Ectodermal cell (in vitro differentiated cells): ENCODE results near the gene MOG.

Source experiments
- H3K27ac ChIP-seq: 2 replicates; pipeline ENCODE4 v1.7.0; 2013; ENCODE audit warnings: mild to moderate bottlenecking, low read depth, low read length; ENCODE audit not compliant: insufficient read depth, poor library complexity, severe bottlenecking
- H3K27me3 ChIP-seq: 2 replicates; pipeline ENCODE4 v1.7.0; 2013; ENCODE audit warnings: mild to moderate bottlenecking, low read length; ENCODE audit not compliant: insufficient read depth, control insufficient read depth, poor library complexity, severe bottlenecking
- H3K36me3 ChIP-seq: one replicate; pipeline ENCODE4 v1.7.0; 2013; ENCODE audit warnings: low read length; ENCODE audit not compliant: control insufficient read depth, insufficient read depth
- H3K4me1 ChIP-seq: one replicate; pipeline ENCODE4 v1.7.0; 2013; ENCODE audit warnings: low read length; ENCODE audit not compliant: control insufficient read depth, insufficient read depth
- H3K4me3 ChIP-seq: 2 replicates; pipeline ENCODE4 v1.7.0; 2013; ENCODE audit warnings: low read depth, low read length, control low read depth; ENCODE audit not compliant: insufficient read depth
- H3K9me3 ChIP-seq: 2 replicates; pipeline ENCODE4 v1.7.0; 2013; ENCODE audit warnings: mild to moderate bottlenecking, low read length, moderate library complexity; ENCODE audit not compliant: control insufficient read depth
- WGBS, 2 experiments: methylation state at CpG; one replicate each; pipeline ENCODE4 v1.1.7; 2013; ENCODE audit warnings: missing lambda C conversion rate in 2 of 2; 5-methylcytosine and 5-hydroxymethylcytosine counted together

MOG gene

DNA sequence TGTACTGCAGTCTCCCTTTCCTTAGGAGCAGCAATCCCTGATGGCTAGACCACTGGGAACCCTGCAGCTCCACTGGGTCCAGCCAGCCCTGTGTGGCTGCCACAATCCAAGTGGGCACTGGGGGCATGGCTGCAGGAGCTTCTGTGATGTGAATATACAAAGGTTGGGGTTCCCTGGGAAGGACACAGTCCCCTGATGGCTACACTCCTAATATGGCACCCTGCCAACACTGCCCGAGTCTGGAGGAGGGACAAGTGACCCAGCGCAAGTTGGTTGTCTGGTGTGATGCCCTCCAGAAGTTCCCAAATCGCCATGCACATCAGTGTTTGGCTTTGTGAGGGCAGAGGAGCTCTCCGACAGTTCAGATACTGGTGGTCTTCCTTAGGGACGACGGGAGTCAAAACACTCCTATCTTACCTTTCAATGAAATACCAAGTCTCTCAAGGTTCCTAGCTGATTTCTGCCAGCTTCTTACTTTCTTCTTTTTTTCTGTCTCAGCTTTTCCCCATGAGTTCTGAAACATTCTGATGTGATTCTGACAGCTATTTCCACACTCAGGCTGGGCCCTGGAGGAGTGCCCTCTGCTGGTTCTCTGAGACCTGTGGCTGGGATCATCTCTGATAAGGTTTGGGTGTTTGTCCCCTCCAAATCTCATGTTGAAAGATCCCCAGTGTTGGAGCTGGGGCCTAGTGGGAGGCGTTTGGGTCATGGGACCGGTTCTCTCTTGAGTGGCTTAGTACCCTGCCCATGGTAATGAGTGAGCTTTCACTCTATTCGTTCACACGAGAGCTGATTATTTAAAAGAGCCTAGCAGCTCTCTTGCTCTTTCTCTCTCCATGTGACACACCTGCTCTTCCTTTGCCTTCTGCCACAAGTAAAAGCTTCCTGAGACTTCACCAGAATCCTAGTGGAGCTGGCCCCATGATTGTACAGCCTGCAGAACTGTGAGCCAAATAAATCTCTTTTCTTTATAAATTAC is 39.5 kb downstream of the MOG start:
- no peaks in the 10 kb centered on the region for H3K4me1 ChIP-seq
- WGBS, 2 experiments = 71 to 74% methylated on average over 10 of the region's 10 CpGs
- H3K27ac ChIP-seq = no peak overlapping the region
- no peaks in the 10 kb centered on the region for H3K27me3 ChIP-seq
- H3K4me3 ChIP-seq = no peak overlapping the region
- no peaks in the 10 kb centered on the region for H3K36me3 ChIP-seq
- no peaks in the 10 kb centered on the region for H3K9me3 ChIP-seq

- no peaks in the 10 kb centered on the region for H3K9me3 ChIP-seq
- no peaks in the 10 kb centered on the region for H3K36me3 ChIP-seq
- peaks cover 21% of the 10 kb centered on the region for H3K27me3 ChIP-seq
- no peak overlapping the region for H3K27ac ChIP-seq
- no peaks in the 10 kb centered on the region for H3K4me1 ChIP-seq
- 11 to 12% methylated on average over 17 of the region's 17 CpGs for WGBS, 2 experiments
- H3K4me3 ChIP-seq = no peak overlapping the region
Measured at GRCh38 chr6:29702519-29703103, 45.7 kb downstream of the MOG start.

DNA sequence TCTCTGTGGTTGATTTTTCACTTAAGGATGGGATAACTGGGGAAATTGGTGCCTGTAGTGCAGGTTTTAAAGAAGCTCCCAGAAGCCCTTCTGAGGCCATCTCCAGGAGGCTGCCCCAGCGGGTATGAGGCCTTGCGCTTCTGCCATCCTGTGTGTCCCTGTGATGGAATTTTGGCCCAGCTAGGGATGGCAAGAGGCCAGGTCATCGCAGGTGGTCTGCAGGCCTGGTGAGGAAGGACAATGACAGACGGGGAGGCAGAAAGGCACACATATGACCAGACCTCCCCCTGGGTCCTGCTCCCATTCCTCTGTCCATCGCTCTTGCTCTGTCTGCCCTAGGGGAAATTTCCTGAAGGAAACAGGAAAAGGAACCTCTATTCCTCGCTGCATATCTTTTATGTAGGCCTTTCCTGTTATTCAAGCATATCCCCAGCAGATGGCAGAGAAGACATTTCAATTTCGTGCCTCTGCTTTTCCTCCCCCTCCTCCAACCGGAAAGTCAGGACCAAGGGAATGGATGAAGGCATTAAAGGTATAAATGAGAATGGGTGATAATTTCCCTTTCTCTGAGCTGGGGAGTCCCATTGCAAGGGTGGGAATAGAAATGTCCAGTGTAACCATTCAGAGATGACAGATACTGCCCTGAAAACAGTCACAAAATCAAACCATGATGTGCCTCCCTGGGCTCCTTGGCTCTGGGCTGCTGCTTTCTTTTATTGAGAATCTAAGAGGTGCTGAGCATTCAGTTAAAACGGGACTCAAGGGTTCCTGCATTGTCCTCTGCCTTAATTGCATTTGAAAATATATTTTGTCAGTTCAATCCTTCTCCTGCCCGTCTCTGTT is 48.7 kb downstream of the MOG start:
- Histone ChIP-seq H3K9me3 (no peaks in the 10 kb centered on the region), H3K4me3 (no peak overlapping the region), H3K27me3 (peaks cover 21% of the 10 kb centered on the region), H3K4me1 (no peaks in the 10 kb centered on the region), H3K27ac (no peak overlapping the region), H3K36me3 (no peaks in the 10 kb centered on the region)
- 51 to 53% methylated on average over 8 to 10 of the region's 10 CpGs for WGBS, 2 experiments

DNA sequence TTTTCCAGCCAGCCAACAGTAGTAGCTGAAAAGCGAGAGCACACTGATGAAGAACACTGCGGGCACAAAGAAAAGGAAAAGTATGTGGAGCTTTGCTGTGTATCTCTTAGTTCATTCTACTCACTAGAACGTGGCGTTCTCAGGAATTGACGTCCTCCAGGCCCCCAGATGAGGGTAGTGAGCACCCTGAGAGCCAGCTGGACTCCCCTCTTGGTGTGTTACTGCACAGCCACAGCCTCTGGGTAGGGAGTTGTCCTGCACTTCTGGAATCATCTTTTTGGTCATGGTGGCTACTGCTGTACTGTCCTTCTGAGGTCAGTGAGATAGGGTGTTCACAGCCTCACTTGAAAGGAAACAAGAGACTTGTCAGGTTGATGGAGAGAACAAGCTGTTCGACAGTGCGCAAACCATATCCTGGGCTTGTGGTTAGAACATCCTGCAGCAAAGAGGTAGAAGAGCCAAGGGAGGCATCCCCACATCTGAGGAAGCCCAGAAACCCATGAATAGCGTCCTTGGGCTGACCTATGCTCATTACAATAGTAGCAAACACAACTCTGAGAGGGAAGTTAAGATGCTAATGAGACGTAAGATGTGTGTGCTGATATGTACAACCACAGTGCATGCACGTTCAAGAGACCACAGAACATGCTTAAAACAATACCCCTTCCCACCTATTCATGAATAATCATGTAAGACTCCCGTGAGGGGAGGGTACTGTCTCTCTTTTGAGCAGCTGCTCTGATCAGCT is 51.7 kb downstream of the MOG start:
- no peak overlapping the region for H3K27ac ChIP-seq
- no peaks in the 10 kb centered on the region for H3K4me1 ChIP-seq
- WGBS, 2 experiments = 85 to 89% methylated on average over 10 of the region's 11 CpGs
- peaks cover 12% of the 10 kb centered on the region for H3K27me3 ChIP-seq
- no peaks in the 10 kb centered on the region for H3K36me3 ChIP-seq
- no peaks in the 10 kb centered on the region for H3K9me3 ChIP-seq
- H3K4me3 ChIP-seq = no peak overlapping the region

- 80 to 82% methylated on average over 4 of the region's 4 CpGs for WGBS, 2 experiments
- H3K27ac ChIP-seq = no peak overlapping the region
- H3K9me3 ChIP-seq = no peaks in the 10 kb centered on the region
- no peaks in the 10 kb centered on the region for H3K4me1 ChIP-seq
- no peak overlapping the region for H3K4me3 ChIP-seq
- no peaks in the 10 kb centered on the region for H3K36me3 ChIP-seq
- peaks cover 6% of the 10 kb centered on the region for H3K27me3 ChIP-seq
Measured at GRCh38 chr6:29709188-29709587, 52.3 kb downstream of the MOG start.

DNA sequence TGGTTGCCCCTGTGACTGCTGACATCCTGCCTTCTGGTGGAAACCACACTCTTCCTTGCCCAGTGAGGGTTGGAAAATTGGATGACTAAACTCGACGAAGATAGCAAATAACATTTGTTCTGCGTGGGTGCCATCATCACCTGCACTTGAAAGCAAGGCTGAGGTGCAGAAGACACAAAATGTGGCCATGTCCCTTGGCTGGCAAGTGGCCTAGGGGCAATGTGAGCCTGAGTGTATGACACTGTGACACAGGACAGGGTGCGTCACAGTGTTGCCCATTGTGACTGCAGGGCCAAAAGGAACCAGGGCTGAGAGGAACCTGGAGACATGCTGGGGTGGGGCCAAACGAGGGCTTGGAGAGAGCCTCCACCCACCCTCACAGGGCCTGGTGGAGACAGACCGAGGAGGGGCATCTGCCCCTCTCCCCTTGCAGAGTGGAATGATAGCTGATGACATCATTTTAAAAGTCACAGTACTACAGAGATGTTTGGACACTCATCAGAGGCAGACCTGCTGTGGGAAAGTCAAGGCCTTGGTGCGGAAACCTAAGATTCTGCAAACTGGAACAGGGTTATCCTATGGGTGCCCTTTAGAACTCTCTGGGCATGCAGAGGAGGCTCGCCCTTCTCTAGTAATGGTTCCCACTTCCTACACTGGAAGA is 53.5 kb downstream of the MOG start:
- WGBS, 2 experiments = 90 to 93% methylated on average over 8 of the region's 8 CpGs
- H3K27me3 ChIP-seq = peaks cover 3% of the 10 kb centered on the region

GRCh38 chr6:29720863-29721262 is 64.0 kb downstream of the MOG start:
- H3K9me3 ChIP-seq = no peaks in the 10 kb centered on the region
- H3K4me1 ChIP-seq = no peaks in the 10 kb centered on the region
- peaks cover 37% of the 10 kb centered on the region for H3K27me3 ChIP-seq
- 29 to 36% methylated on average over 1 to 2 of the region's 2 CpGs for WGBS, 2 experiments
- H3K36me3 ChIP-seq = no peaks in the 10 kb centered on the region
- H3K27ac ChIP-seq = no peak overlapping the region
- no peak overlapping the region for H3K4me3 ChIP-seq

More for the DNA sequence above, 53.5 kb downstream of the MOG start:
- H3K27ac ChIP-seq = no peak overlapping the region
- no peak overlapping the region for H3K4me3 ChIP-seq
- H3K36me3 ChIP-seq = no peaks in the 10 kb centered on the region
- H3K9me3 ChIP-seq = no peaks in the 10 kb centered on the region
- H3K4me1 ChIP-seq = no peaks in the 10 kb centered on the region
